Stimulated activated naive B cell treated with anti-CD40 and anti-IgM and Interleukin-4, amounts not matched to agents 10 μg/mL and 1 μg/mL and 100 μg/mL, for 72 hours (primary cell): Measurements from ENCODE around the gene ARHGAP42.

Experiments
- ATAC-seq, 2 donors: fragments of 150-1000 bp; cut with Tn5 transposase; replicated peaks; 2 replicates each; pipeline ENCODE4 v1.10.0; 2021; ENCODE audit warnings: moderate library complexity in 1 of 2
- DNase-seq: peaks from one replicate; pipeline ENCODE4 v3.0.0; 2021
- H3K27ac Mint-ChIP-seq: one replicate; pipeline ENCODE4 v1.8.0; 2022; ENCODE audit warnings: mild to moderate bottlenecking, mixed read lengths
- H3K27me3 Mint-ChIP-seq, 2 donors: one replicate each; pipeline ENCODE4 v1.8.0; 2022; ENCODE audit warnings: mixed read lengths in 2 of 2
- H3K36me3 Mint-ChIP-seq, 2 donors: one replicate each; pipeline ENCODE4 v1.8.0; 2022; ENCODE audit warnings: mixed read lengths in 2 of 2, mild to moderate bottlenecking in 1 of 2
- H3K4me1 Mint-ChIP-seq, 2 donors: one replicate each; pipeline ENCODE4 v1.8.0; 2022; ENCODE audit warnings: mixed read lengths in 2 of 2, mild to moderate bottlenecking in 1 of 2
- H3K4me3 Mint-ChIP-seq, 2 donors: one replicate each; pipeline ENCODE4 v1.8.0; 2022; ENCODE audit warnings: mild to moderate bottlenecking in 2 of 2, mixed read lengths in 2 of 2, moderate library complexity in 1 of 2
- H3K9me3 Mint-ChIP-seq, 2 donors: one replicate each; pipeline ENCODE4 v1.8.0; 2022; ENCODE audit warnings: mixed read lengths in 2 of 2, mild to moderate bottlenecking in 1 of 2

The ARHGAP42 gene

DNA sequence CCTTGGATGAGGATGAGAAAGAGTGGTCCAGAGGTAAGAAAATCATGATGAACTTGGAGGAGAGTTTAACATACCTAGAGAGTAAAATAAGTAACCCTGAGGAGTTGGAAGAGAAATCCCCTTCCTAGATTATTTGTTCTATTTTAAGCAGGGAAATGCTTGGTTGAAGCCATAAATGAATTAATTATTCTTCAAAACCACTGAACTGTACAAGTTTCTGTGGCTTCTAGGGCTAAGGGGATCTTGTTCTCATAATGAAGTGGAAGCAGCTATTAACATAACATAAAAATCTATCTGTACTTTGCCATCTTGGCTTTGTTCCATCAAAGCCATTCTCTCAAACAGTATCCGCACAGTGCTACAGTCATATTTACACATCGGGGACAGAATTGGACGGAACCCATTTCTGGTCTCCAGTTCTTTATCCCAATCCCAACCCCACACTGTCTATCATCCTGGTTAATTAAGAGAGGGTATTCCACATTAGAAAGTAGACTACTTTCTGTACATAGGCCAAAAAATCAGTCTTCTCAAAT lies 14.5 kb upstream of the ARHGAP42 start:
- Mint-ChIP-seq H3K27me3 (peaks cover 7 to 20% of the 10 kb centered on the region in 2 donors), H3K4me1 (peaks cover 0 to 2% of the 10 kb centered on the region in 2 donors), H3K4me3 (no peak overlapping the region), H3K9me3 (no peaks in the 10 kb centered on the region), H3K27ac (no peak overlapping the region), H3K36me3 (no peaks in the 10 kb centered on the region)
- DNase-seq (no peak), ATAC-seq (no peak)

DNA sequence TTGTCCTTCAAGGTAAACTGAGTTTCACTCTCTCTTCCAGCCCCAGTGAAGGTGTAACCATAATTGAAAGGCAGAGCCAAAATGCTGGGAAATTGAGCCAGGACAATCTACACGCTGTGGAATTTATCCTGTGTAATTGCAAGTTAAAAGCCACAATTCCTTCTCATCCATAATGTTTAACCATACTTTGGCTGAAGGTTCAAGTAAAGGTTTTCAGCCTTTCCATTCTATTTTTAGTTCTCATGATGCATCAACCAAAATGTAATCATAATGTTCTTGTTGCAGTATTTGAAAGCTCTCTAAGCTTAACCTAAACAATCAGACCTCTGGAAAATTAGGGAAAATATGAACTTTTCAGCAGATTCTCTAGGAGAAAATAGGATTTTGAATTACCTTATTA lies 14.0 kb upstream of the ARHGAP42 start:
- DNase-seq (no peak), ATAC-seq (no peak)
- Mint-ChIP-seq H3K9me3 (no peaks in the 10 kb centered on the region), H3K27ac (no peak overlapping the region), H3K4me3 (no peak overlapping the region), H3K36me3 (no peaks in the 10 kb centered on the region), H3K27me3 (peaks cover 7 to 20% of the 10 kb centered on the region in 2 donors), H3K4me1 (peaks cover 0 to 6% of the 10 kb centered on the region in 2 donors)

DNA sequence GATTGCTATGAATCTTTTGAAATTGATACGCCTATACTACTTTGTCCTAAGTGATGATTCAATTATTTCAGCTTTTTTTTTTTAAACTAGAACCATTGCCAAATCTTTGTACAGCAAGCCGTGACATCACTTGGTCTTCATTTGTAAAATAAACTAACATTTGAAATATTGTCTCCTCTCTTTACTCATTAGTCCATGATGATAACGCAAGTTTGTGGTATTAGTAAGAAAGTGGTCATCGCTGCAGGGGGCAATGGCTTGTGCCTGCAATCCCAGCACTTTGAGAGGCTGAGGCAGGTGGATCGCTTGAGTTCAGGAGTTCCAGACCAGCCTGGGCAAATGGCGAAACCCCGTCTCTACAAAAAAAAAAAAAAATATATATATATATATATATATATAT lies 12.9 kb upstream of the ARHGAP42 start:
- H3K4me3 Mint-ChIP-seq = no peak overlapping the region
- H3K27ac Mint-ChIP-seq = no peak overlapping the region
- DNase-seq = no peak
- peaks cover 0 to 6% of the 10 kb centered on the region in 2 donors for H3K4me1 Mint-ChIP-seq
- no peaks in the 10 kb centered on the region for H3K9me3 Mint-ChIP-seq
- peaks cover 5 to 20% of the 10 kb centered on the region in 2 donors for H3K27me3 Mint-ChIP-seq
- ATAC-seq = no peak
- no peaks in the 10 kb centered on the region for H3K36me3 Mint-ChIP-seq

DNA sequence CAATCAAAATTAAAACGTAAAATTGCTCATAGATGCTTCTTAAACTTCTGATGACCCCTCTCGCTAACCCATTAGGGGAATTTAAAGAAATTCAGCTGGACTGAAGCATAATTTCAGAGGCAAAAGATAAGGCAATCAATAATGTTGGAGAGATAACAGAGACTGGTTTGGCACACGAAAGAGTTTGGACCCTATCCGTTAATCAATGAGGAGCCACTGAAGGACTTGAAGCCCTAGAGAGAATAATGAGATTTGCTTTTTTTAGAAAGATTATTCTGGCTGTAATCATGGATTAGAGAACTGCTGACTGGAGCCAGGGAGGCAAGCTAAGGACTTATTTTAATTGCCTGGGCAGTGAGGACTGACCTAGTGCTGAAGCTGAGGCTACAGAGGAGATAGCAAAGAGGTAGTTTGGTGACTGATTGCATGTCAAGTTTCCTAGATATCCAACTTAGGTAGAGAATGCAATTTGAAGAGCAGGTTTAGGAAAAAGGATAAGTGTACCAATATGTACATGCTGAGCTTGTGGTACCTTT lies 11.9 kb upstream of the ARHGAP42 start:
- no peaks in the 10 kb centered on the region for H3K9me3 Mint-ChIP-seq
- ATAC-seq (no peak), DNase-seq (no peak)
- no peak overlapping the region for H3K4me3 Mint-ChIP-seq
- H3K36me3 Mint-ChIP-seq = no peaks in the 10 kb centered on the region
- H3K27ac Mint-ChIP-seq = no peak overlapping the region
- H3K4me1 Mint-ChIP-seq = peaks cover 2 to 10% of the 10 kb centered on the region in 2 donors
- peaks cover 3 to 20% of the 10 kb centered on the region in 2 donors for H3K27me3 Mint-ChIP-seq

DNA sequence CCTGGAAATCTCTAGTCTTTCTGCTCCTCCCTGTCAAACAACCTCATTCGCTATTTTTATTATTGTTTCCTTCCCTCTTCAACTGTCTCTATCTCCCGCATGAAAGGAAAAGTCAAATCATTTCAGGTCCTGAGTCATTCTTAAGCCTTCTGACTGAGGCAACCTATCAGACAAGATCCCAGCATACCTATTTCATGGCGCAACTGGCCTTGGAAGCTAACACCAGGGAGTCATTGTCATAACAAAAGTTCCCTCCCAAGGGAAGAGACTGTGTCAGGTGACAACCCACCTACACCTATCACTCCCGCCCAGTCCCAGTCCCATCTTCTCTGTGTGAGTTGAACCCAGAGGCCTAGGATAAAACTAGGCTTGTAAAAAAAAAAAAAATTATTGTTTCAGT lies 10.2 kb upstream of the ARHGAP42 start:
- no peaks in the 10 kb centered on the region for H3K36me3 Mint-ChIP-seq
- H3K4me3 Mint-ChIP-seq = no peak overlapping the region
- DNase-seq (no peak), ATAC-seq (no peak)
- H3K27ac Mint-ChIP-seq = no peak overlapping the region
- peaks cover 8 to 22% of the 10 kb centered on the region in 2 donors for H3K4me1 Mint-ChIP-seq
- H3K9me3 Mint-ChIP-seq = no peaks in the 10 kb centered on the region
- H3K27me3 Mint-ChIP-seq = peaks cover 3 to 11% of the 10 kb centered on the region in 2 donors

DNA sequence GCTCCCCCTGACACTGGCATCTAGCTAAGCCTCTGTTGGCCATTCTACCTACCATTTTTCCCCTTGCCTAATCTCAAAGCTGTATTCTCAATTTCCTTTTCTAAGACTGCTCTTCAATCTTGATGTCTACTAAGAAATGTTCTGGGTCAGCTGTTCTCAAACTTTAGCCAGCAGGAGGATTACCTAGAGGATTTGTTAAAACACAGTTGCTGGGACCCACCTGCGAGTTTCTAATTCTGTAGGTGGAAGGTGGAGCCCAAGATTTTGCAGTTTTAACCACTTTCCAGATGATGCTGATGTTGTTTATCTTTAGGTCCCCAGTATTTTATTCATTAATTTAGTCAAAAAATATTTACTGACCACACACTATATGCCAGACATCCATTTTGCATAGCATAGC lies 9.3 kb upstream of the ARHGAP42 start:
- Mint-ChIP-seq H3K36me3 (no peaks in the 10 kb centered on the region), H3K4me3 (no peak overlapping the region), H3K9me3 (no peaks in the 10 kb centered on the region), H3K4me1 (peaks cover 11 to 30% of the 10 kb centered on the region in 2 donors), H3K27me3 (peaks cover 0 to 3% of the 10 kb centered on the region in 2 donors), H3K27ac (no peak overlapping the region)
- no peak for ATAC-seq
- DNase-seq = no peak

DNA sequence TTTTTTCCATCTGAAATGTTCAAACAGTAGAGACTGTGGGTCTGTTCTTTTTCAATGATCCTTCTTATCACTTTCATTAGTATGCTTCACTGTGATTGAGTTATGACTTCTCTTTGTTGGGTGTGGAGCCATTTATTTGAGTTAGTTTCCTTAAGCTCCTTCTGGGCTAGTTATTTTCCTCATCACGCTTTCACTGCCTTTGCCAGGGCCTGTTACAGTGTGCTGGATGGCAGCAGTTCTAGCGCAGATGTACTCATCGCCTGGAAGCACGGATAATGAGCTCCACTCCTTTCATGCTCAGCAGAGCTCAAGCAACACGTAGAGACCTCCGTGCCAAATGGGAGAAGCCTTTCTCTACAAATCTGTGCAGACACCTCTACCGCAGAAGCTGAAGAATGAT lies 7.0 kb upstream of the ARHGAP42 start:
- DNase-seq (no peak), ATAC-seq (no peak)
- no peak overlapping the region for H3K4me3 Mint-ChIP-seq
- peak overlapping the region; percentile 1 for H3K27ac Mint-ChIP-seq
- H3K4me1 Mint-ChIP-seq = peaks cover 24 to 51% of the 10 kb centered on the region in 2 donors
- H3K27me3 Mint-ChIP-seq = no peaks in the 10 kb centered on the region
- H3K9me3 Mint-ChIP-seq = no peaks in the 10 kb centered on the region
- no peaks in the 10 kb centered on the region for H3K36me3 Mint-ChIP-seq

DNA sequence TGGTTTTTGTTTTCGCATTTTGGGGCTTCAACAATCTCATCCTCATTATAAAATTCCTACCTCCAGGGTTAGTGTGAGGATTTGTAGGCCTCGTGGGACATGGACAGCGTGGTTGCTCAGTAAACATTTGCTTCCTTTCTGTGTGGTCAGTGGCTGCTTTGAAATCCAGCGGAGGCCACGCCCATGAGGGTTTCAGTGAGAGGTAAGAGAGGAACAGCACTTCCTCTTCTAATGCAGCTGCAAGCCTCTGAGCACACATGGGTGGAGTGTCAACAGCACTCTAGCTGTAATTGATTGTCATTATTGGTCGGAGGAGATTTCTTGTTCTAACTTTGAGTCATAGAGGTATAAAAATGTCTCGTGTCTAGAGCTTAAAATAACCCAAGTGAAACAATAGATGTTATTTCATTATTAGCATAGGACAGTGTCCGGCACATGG lies 6.0 kb upstream of the ARHGAP42 start:
- Mint-ChIP-seq H3K9me3 (no peaks in the 10 kb centered on the region), H3K36me3 (no peaks in the 10 kb centered on the region), H3K4me3 (peak overlapping the region; percentile 17 to 39), H3K27ac (peak overlapping the region; percentile 83), H3K4me1 (peaks cover 29 to 61% of the 10 kb centered on the region in 2 donors), H3K27me3 (no peaks in the 10 kb centered on the region)
- ATAC-seq = peak; percentile 97 to 98
- DNase-seq = peak; percentile 76

DNA sequence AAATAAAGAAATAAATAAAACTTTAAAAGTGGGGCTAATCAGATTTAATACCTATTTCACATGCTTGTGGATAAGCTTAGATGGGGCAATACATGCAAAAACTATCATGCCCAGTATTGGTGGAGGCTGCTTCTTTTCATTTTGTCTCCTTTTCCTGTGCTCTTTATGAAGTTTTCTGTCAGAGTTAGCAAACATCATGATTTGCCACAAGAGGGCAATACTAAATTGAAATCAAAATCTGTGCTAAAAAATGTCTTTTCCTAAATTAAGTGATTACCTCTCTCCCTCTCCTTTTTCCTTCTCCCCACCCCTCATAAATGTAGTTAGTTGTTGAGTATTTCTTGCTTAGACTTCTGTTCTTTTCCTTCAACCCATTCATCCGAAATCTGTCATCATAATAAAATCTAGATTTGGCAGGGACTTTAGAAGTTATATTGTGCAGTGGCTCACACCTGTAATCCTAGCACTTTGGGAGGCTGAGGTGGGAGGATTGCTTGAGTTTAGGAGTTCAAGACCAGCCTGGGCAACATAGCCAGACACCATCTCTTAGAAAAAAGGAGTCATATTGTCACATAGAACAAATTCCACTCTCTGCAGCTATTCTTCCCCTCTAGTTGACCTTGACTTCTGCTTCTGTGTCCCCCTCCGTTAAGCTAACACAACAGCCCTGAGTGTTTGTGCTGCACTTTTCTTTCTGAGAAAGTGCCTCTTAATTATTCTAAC lies 4.7 kb upstream of the ARHGAP42 start:
- Mint-ChIP-seq H3K4me1 (peaks cover 36 to 73% of the 10 kb centered on the region in 2 donors), H3K27ac (peak overlapping the region; percentile 15), H3K36me3 (no peaks in the 10 kb centered on the region), H3K9me3 (no peaks in the 10 kb centered on the region), H3K27me3 (no peaks in the 10 kb centered on the region), H3K4me3 (no peak overlapping the region)
- ATAC-seq (no peak), DNase-seq (no peak)

DNA sequence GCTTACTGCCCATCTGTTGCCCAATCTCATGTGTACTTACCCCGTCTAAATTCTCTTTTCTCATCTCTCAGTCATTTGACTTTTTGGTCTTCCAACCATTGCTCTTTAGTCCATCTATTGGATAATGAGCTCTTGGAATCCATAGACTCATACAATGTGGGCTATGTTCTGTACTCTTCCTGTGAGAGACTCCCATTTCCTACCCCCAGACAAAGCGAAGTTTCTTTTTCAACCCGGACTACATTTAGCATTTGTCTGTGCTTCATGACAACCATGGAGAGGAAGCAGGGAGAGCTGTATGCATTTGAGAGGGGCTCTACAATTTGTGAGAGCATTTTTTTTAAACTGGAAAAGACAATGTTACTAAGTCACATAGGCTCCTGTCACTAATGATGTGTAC lies 4.0 kb upstream of the ARHGAP42 start:
- Mint-ChIP-seq H3K4me1 (peaks cover 36 to 71% of the 10 kb centered on the region in 2 donors), H3K27ac (peak overlapping the region; percentile 43), H3K27me3 (no peaks in the 10 kb centered on the region), H3K9me3 (no peaks in the 10 kb centered on the region), H3K4me3 (no peak overlapping the region), H3K36me3 (no peaks in the 10 kb centered on the region)
- no peak for ATAC-seq
- DNase-seq = no peak

DNA sequence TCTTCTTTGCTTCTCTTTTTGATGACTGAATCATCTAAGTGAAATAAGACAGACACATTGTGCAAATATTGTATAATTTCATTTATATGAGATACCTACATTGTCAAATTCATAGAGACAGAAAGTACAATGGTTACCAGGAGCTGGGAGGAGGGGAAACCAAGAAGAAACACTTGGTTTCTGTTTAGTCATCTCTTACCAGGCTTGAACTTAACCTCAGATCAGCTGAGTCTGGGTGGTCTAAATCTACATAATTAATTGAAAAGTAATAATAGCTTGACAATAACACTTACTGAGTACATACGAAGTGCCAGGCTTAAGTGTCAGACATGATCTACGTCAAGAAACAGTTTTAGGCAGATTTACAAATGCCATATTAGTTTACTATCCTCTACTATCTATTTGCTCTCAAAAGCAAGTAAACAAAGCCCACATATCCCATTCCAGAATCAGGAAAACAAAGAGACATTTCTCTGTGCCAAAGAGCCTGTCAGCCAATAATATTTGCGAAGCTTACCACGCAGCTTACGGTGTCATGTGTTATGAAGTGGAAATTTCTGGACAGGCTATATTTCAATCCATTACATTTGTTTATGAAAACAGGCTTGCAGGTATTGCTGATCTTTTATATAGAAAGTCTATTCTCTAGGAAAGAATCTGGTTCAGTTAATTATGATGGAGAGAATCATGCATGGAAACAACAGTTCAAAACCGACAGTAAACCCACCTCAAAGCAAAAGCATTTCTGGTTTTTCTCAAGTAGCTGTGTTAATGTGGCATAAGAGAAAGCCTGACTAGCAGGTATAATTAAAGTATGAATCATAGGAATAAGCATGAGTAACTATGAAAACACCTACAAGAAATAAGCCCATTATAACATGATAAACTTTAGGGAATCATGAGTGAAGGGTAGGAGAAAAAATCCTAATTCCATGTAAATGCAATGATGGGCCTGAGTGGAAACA lies 2.7 kb upstream of the ARHGAP42 start:
- no peak for ATAC-seq
- Mint-ChIP-seq H3K27me3 (no peaks in the 10 kb centered on the region), H3K27ac (peak overlapping the region; percentile 51), H3K4me3 (peak overlapping the region in 1 of 2 donors; percentile 30), H3K9me3 (no peaks in the 10 kb centered on the region), H3K36me3 (no peaks in the 10 kb centered on the region), H3K4me1 (peaks cover 43 to 82% of the 10 kb centered on the region in 2 donors)
- DNase-seq = no peak

DNA sequence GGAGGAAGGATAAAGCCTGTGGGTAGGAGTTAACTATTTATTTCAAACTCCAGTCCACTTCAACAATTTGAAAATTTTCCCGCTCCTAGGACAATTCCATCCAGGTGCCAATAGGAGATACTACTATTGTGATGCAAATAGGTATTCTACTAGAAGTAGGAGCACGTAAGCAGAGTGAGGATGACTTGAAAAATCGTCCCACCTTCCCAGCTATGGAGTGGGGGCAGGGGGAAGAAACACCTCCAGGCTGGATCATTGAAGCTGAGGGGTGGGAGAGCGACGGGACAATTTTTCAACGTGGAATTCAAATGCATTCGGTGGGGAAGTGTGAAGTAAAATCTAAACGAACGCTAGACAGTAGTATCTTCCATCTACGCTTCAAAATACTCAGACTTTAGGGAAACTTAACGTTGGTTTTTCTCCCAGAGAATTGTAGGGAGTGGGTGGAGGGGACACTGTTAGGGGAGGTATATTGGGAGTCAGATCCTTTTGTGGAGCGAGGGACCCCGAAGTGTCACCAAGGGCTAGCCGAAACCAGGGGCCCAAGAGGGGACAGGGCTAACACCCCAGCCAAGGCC lies 523 bp upstream of the ARHGAP42 start:
- H3K4me3 Mint-ChIP-seq = peak overlapping the region; percentile 98
- no peak for DNase-seq
- H3K4me1 Mint-ChIP-seq = peaks cover 37 to 71% of the 10 kb centered on the region in 2 donors
- peak overlapping the region; percentile 94 for H3K27ac Mint-ChIP-seq
- no peaks in the 10 kb centered on the region for H3K36me3 Mint-ChIP-seq
- no peaks in the 10 kb centered on the region for H3K27me3 Mint-ChIP-seq
- H3K9me3 Mint-ChIP-seq = no peaks in the 10 kb centered on the region
- ATAC-seq = no peak

DNA sequence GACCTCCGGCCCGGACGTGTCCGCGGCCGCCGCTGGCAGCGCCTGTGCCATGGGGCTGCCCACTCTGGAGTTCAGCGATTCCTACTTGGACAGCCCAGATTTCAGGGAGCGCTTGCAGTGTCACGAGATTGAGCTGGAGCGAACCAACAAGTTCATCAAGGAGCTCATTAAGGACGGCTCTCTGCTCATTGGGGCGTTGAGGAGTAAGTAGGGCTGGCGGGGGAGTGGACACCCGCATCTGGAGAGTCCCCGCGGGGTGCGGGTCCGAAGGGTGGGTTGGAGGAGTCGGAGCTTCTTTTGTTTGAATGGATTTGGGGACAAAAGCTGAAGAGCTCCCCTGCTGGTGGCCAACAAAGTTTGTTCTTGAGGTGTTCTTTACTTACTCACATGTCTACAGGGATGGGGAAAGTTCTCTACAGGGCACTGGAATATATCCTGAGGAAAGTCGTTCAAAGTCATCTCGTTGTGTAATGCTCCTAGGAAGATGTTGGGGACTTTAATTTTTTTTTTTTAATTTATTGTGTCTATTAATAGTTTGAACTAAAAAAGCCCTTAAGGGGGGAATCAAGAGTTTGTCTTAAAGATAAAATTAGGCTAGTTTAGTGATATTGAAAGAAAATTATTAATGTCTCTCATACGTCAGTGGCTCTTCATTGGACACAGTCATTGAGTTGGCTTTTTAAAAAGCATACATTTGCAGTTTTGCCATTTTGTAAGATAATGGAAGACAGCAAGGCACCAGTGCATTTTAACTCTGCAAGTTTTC lies 725 bp downstream of the ARHGAP42 start:
- DNase-seq (peak; percentile 55), ATAC-seq (peak; percentile 67 to 70)
- Mint-ChIP-seq H3K27ac (peak overlapping the region; percentile 97), H3K27me3 (no peaks in the 10 kb centered on the region), H3K4me1 (peaks cover 34 to 63% of the 10 kb centered on the region in 2 donors), H3K36me3 (no peaks in the 10 kb centered on the region), H3K9me3 (no peaks in the 10 kb centered on the region), H3K4me3 (peak overlapping the region; percentile 98)
